MM.1S (cell line): ENCODE results near the gene UIMC1.

Source experiments
- CTCF ChIP-seq: fragments of 300-600 bp; sonication (generic); IDR thresholded peaks from 2 replicates; pipeline ENCODE4 v1.5.1; 2016; ENCODE audit warnings: antibody characterized with exemption, low read length, mixed read lengths
- EZH2 ChIP-seq: fragments of 300-600 bp; sonication (generic); optimal IDR thresholded peaks from 2 replicates; pipeline ENCODE3; 2017; ENCODE audit warnings: low read depth, mild to moderate bottlenecking, antibody characterized with exemption, low read length, mixed read lengths
- EZH2phosphoT487 ChIP-seq: fragments of 300-600 bp; sonication (generic); IDR thresholded peaks from 2 replicates; pipeline ENCODE4 v1.6.1; 2018; ENCODE audit warnings: antibody characterized with exemption, low read length

- TF ChIP-seq CTCF: no peak
- no peak for TF ChIP-seq EZH2phosphoT487
- TF ChIP-seq EZH2: no peak
Measured at GRCh38 chr5:176881816-176882566, 124.6 kb downstream of the UIMC1 start.
